Panc1 (cell line): ENCODE data around the gene EHD4. TPM values are rescaled to one million over a fixed set of nuclear protein-coding genes. Genes with fewer than 3 reads are reported as not detected.

Experiments
- ATAC-seq: fragments of 200-7000 bp; cut with Tn5 transposase; 2 replicates; pipeline ENCODE4 v1.9.1; 2020; ENCODE audit warnings: mild to moderate bottlenecking, moderate library complexity
- BruUV-seq: library from RNA; stranded (reverse); fragments of 400-500 nt; replicated peaks from 2 replicates; lab custom pipeline; 2021; lab: Mats Ljungman, UMichigan
- CTCF ChIA-PET: fragments of 300-600 bp; sonication (Branson Sonifier 250); formaldehyde crosslinking; loops from one replicate; lab custom pipeline; 2022; ENCODE audit warnings: antibody characterized with exemption; lab: Charles Lee
- POLR2A ChIA-PET: fragments of 300-600 bp; sonication (Branson Sonifier 250); formaldehyde crosslinking; loops from one replicate; lab custom pipeline; 2022; ENCODE audit warnings: antibody characterized with exemption; lab: Charles Lee
- DNase-seq: peaks from one replicate; pipeline ENCODE4 v3.0.0-alpha.2; 2010; ENCODE audit warnings: low read depth, low spot score
- H3K27ac ChIP-seq: 2 replicates; pipeline ENCODE4 v1.5.1; 2011; ENCODE audit warnings: mild to moderate bottlenecking, low read length, inconsistent platforms
- H3K27me3 ChIP-seq: fragments of 200-500 bp; sonication (Bioruptor generic); 2 replicates; pipeline ENCODE4 v1.6.0; 2014; ENCODE audit warnings: low read length, inconsistent platforms; ENCODE audit not compliant: control insufficient read depth, insufficient read depth
- H3K36me3 ChIP-seq: fragments of 200-500 bp; sonication (Bioruptor generic); 2 replicates; pipeline ENCODE4 v1.5.1; 2014; ENCODE audit warnings: inconsistent platforms, mild to moderate bottlenecking, low read length, moderate library complexity; ENCODE audit not compliant: control insufficient read depth, insufficient read depth
- H3K4me1 ChIP-seq: 2 replicates; pipeline ENCODE4 v1.5.1; 2011; ENCODE audit warnings: inconsistent platforms, mild to moderate bottlenecking, low read length, moderate library complexity; ENCODE audit not compliant: control insufficient read depth, insufficient read depth
- H3K4me3 ChIP-seq, 2 experiments: 2 replicates each; pipeline ENCODE4 v1.5.1; 2011 to 2012; ENCODE audit warnings: low read depth in 2 of 2, low read length in 2 of 2, mild to moderate bottlenecking in 2 of 2, inconsistent platforms in 1 of 2, moderate library complexity in 1 of 2
- H3K9me3 ChIP-seq: fragments of 200-500 bp; sonication (Bioruptor generic); 2 replicates; pipeline ENCODE4 v1.5.1; 2014; ENCODE audit warnings: low read depth, mild to moderate bottlenecking, inconsistent platforms, low read length, moderate library complexity; ENCODE audit not compliant: control insufficient read depth, insufficient read depth
- CTCF ChIP-seq: fragments of 450-650 bp; IDR thresholded peaks from 2 replicates; pipeline ENCODE4 v1.5.1; 2017; ENCODE audit warnings: mild to moderate bottlenecking
- POLR2AphosphoS5 ChIP-seq: IDR thresholded peaks from 2 replicates; pipeline ENCODE4 v1.6.1; 2012; ENCODE audit warnings: mild to moderate bottlenecking, low read depth, low read length, moderate library complexity
- SIN3A ChIP-seq: IDR thresholded peaks from 2 replicates; pipeline ENCODE4 v1.6.1; 2012; ENCODE audit warnings: low read depth, mild to moderate bottlenecking, low read length, moderate library complexity, borderline replicate concordance; ENCODE audit not compliant: insufficient read depth
- TCF7L2 ChIP-seq: IDR thresholded peaks from 2 replicates; pipeline ENCODE4 v1.6.1; 2011; ENCODE audit warnings: mild to moderate bottlenecking, low read depth, low read length, inconsistent platforms
- in situ Hi-C: cut with HindIII; loops from 2 replicates; pipeline ENCODE4 v1.10.0; 2016; ENCODE audit warnings: low sequenced_read_pairs, low pct_unique_long_range_greater_than_20kb
- intact Hi-C: fragments of 100-400 bp; cut with micrococcal nuclease; formaldehyde crosslinking; loops from one replicate; pipeline ENCODE4 v1.10.0; 2022; ENCODE audit not compliant: unreplicated experiment
- total RNA-seq: library from RNA; stranded (reverse); gene quantifications from one replicate; pipeline ENCODE4 v1.2.1, GENCODE V29; 2021; ENCODE audit not compliant: unreplicated experiment
- TF ChIP-seq, protein P1 (sequence below), 2 experiments: IDR thresholded peaks; 2 replicates each; pipeline ENCODE4 v1.6.1; 2011 to 2012; ENCODE audit warnings: low read depth in 2 of 2, control low read depth in 1 of 2, low read length in 1 of 2, mild to moderate bottlenecking in 1 of 2, moderate library complexity in 1 of 2; ENCODE audit not compliant: insufficient read depth in 1 of 2

Gene EHD4
- total RNA-seq, 1 experiment from 2014 or later: 43.2 TPM

- in situ Hi-C loops: no loop called here
- Histone ChIP-seq H3K9me3 (no peaks in the 10 kb centered on the region), H3K36me3 (no peaks in the 10 kb centered on the region), H3K27me3 (peaks cover 3% of the 10 kb centered on the region; the same call in 1 of the 2 replicates), H3K27ac (no peak overlapping the region), H3K4me1 (no peaks in the 10 kb centered on the region), H3K4me3 (no peak overlapping the region)
- intact Hi-C loops: no loop called here
- CTCF ChIA-PET: no interaction called here
- POLR2A ChIA-PET: no interaction called here
- no TSS peak for BruUV-seq
- no peak for DNase-seq
- ATAC-seq: no peak
- TF ChIP-seq SIN3A (no peak), CTCF (no peak), TCF7L2 (no peak), POLR2AphosphoS5 (no peak)
- TF ChIP-seq, protein P1, sequence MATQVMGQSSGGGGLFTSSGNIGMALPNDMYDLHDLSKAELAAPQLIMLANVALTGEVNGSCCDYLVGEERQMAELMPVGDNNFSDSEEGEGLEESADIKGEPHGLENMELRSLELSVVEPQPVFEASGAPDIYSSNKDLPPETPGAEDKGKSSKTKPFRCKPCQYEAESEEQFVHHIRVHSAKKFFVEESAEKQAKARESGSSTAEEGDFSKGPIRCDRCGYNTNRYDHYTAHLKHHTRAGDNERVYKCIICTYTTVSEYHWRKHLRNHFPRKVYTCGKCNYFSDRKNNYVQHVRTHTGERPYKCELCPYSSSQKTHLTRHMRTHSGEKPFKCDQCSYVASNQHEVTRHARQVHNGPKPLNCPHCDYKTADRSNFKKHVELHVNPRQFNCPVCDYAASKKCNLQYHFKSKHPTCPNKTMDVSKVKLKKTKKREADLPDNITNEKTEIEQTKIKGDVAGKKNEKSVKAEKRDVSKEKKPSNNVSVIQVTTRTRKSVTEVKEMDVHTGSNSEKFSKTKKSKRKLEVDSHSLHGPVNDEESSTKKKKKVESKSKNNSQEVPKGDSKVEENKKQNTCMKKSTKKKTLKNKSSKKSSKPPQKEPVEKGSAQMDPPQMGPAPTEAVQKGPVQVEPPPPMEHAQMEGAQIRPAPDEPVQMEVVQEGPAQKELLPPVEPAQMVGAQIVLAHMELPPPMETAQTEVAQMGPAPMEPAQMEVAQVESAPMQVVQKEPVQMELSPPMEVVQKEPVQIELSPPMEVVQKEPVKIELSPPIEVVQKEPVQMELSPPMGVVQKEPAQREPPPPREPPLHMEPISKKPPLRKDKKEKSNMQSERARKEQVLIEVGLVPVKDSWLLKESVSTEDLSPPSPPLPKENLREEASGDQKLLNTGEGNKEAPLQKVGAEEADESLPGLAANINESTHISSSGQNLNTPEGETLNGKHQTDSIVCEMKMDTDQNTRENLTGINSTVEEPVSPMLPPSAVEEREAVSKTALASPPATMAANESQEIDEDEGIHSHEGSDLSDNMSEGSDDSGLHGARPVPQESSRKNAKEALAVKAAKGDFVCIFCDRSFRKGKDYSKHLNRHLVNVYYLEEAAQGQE (IDR thresholded peaks at IDR 0.05; ENCODE audit: insufficient read depth in 1 of 2, low read depth in 2 of 2, low read length in 1 of 2): no peak
These were observed 35.0 kb upstream of the EHD4 start for GRCh38 chr15:42007386-42007785.

GRCh38 chr15:42002333-42002732 lies 30.0 kb upstream of the EHD4 start:
- in situ Hi-C loops: no loop called here
- ATAC-seq (no peak), DNase-seq (no peak)
- Histone ChIP-seq H3K4me3 (no peak overlapping the region), H3K27me3 (peaks cover 3% of the 10 kb centered on the region), H3K27ac (no peak overlapping the region), H3K9me3 (no peaks in the 10 kb centered on the region), H3K4me1 (no peaks in the 10 kb centered on the region), H3K36me3 (no peaks in the 10 kb centered on the region)
- no TSS peak for BruUV-seq
- CTCF ChIA-PET: no interaction called here
- POLR2A ChIA-PET: interaction anchor here (0.6 kb wide), 1 partner anchor 39 kb away, joined by 12 read pairs; no protein-coding TSS in a partner anchor
- intact Hi-C loops: no loop called here
- no peak for TF ChIP-seq TCF7L2

DNA sequence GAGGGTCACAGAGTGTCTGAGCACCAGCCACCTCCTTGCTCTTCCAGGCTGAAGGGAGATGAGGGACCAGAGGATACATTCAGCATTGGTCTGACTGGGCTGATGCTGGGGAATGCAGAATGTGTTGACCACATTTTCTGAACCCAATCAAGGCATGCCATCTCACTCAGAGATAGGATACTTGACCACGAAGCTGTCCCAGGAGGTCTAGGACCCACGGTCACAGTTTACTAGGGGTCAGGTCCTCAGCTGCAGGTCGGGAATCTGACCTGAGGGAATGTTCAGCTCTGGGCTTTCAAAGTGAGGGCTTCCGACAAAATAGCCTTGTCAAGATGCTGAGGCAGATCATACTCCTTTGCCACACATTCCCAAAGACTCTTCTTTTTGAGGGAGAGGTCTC lies 28.9 kb upstream of the EHD4 start:
- intact Hi-C loops (no loop called here), in situ Hi-C loops (no loop called here)
- Histone ChIP-seq H3K27me3 (no peaks in the 10 kb centered on the region; the same call in 1 of the 2 replicates), H3K27ac (no peak overlapping the region), H3K36me3 (no peaks in the 10 kb centered on the region), H3K4me3 (no peak overlapping the region), H3K9me3 (no peaks in the 10 kb centered on the region), H3K4me1 (no peaks in the 10 kb centered on the region)
- DNase-seq: no peak
- ChIA-PET CTCF (interaction anchor here (0.9 kb wide), 1 partner anchor 83 kb away, joined by 3 read pairs; no protein-coding TSS in a partner anchor), POLR2A (no interaction called here)
- TF ChIP-seq TCF7L2: no peak
- no peak for TF ChIP-seq CTCF
- TF ChIP-seq, protein P1 (IDR thresholded peaks at IDR 0.05; ENCODE audit: insufficient read depth in 1 of 2, low read depth in 2 of 2, low read length in 1 of 2): no peak
- no peak for TF ChIP-seq POLR2AphosphoS5
- TF ChIP-seq SIN3A: no peak
- no TSS peak for BruUV-seq
- peak; percentile 32; the same call in 1 of the 2 replicates for ATAC-seq
